DMS114 treated with DMSO at 0.1 percent for 48 hours (cell line): Measurements from ENCODE around the gene LRIT3.
A peak's percentile ranks its signal among the peaks of the same experiment; 100 is the strongest.

ENCODE experiments used
- DNase-seq: peaks from one replicate; lab custom pipeline; 2025; ENCODE audit not compliant: unreplicated experiment; lab: John Stamatoyannopoulos, UW

LRIT3 gene, protein sequence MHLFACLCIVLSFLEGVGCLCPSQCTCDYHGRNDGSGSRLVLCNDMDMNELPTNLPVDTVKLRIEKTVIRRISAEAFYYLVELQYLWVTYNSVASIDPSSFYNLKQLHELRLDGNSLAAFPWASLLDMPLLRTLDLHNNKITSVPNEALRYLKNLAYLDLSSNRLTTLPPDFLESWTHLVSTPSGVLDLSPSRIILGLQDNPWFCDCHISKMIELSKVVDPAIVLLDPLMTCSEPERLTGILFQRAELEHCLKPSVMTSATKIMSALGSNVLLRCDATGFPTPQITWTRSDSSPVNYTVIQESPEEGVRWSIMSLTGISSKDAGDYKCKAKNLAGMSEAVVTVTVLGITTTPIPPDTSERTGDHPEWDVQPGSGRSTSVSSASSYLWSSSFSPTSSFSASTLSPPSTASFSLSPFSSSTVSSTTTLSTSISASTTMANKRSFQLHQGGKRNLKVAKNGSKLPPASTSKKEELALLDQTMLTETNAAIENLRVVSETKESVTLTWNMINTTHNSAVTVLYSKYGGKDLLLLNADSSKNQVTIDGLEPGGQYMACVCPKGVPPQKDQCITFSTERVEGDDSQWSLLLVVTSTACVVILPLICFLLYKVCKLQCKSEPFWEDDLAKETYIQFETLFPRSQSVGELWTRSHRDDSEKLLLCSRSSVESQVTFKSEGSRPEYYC

GRCh38 chr4:109847896-109848442, at the start of gene LRIT3:
Gene LRIT3 (plus strand): TSS chr4:109848107. CDS start chr4:109848202, 95 bp downstream.
- no peak for DNase-seq

GRCh38 chr4:109798866-109799265, 49.0 kb upstream of the LRIT3 start:
- no peak for DNase-seq

GRCh38 chr4:109801099-109801789, 46.7 kb upstream of the LRIT3 start:
- no peak for DNase-seq

DNA sequence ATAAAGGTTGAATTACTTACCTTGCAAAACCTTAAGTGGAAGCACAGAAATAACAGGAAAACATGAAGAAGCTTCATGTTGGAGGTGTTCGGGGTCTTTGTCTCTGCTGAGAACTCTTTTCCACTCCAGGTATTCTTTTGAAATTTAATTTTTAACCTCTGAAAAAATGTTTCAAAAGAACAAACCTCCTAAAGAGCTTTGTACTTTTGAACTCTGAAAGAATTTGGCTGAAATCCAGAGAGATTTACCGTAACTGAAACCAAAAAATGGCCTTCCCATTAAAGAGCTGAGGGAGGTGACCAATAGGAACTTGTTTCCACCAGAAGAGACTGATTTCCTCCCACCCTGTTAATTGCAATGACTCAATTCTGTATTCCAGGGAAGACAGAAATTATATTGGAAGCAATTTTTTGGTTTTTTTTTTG, 46.0 kb upstream of the LRIT3 start, which contains the start of gene CFI:
TSS of gene CFI (minus strand) at position 105 of the 425 bp plus-strand sequence. CDS start at position 77, 28 bp downstream.
- no peak for DNase-seq

DNA sequence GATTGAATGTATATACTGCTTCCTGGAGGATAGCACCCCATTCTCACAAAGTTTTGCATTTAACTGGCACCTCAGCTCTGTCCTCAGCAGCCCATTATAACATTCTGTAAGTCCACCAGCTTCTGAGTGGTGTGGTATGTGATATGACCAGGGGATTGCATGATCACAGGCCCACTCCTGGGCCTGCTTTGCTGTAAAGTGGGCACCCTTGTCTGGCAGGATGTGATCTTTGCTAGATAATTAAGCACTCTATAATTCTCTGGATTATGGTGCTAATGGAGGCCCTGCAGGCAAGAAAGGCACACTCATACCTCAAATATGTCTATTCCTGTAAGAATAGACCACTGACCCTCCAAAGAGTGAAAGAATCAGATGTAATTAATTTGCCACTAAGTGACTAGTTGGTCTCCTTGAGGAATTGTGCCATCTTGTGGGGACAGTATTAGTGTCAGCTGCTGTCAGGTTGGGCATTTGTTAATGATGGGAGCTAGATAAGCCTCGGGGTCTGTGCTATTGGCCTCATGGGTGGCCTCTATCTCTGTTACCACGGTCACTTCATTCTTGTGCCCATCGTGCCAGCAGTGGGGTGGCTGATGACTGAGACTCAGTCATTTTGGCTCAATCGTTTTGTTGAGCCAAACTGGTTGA, 43.9 kb upstream of the LRIT3 start:
- DNase-seq = peak; percentile 29

DNA sequence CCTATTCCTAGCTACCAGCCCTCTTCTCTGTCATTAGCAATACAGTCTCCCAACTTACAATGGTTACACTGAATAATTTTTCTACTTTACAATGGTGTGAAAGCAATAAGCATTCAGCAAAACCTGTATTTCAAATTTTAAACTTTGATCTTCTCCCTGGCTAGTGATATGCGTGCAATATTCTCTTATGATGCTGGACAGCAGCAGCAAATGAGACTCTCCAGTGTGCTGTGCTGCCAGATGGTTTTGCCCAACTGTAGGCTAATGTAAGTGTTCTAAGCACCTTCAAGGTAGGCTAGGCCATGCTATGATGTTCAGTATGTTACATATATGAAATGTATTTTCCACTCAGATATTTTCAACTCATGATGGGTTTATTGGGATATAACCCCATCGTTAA, 38.3 kb upstream of the LRIT3 start:
- DNase-seq = no peak

DNA sequence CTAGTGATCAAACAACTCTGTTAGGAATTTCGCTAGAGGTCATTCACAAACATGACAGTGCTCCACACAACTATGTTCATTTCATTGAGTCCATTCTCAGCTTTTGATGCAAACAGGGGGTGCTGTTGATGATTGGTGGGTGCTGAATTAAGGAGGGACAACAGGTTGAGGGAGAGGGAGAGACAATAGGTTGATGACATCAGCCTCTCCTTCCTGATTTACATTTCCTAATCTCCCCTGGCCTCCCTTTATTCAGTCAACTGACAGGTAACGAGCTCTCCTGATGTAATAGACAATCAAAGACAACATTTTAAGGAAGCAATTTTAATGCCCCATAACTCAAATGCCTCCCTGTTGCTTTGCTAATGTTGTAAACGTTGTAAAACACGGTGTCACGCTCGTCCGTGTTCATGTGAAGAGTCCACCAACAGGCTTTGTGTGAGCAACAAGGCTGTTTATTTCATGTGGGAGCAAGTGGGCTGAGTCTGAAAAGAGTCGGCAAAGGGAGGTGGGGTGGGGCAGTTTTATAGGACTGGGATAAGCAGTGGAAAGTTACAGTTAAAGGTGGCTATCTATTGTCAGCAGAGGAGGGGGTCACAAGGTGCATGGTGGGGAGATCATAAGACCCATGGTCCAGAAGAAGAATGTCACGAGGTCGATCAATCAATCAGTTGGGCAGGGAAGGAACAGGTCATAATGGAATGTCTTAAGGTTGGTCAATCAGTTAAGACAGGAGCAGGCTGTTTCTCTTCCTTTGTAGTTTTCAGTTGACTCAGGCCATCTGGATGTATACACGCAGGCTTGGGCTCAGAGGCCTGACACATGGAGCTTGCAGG, 37.1 kb upstream of the LRIT3 start:
- DNase-seq = no peak

DNA sequence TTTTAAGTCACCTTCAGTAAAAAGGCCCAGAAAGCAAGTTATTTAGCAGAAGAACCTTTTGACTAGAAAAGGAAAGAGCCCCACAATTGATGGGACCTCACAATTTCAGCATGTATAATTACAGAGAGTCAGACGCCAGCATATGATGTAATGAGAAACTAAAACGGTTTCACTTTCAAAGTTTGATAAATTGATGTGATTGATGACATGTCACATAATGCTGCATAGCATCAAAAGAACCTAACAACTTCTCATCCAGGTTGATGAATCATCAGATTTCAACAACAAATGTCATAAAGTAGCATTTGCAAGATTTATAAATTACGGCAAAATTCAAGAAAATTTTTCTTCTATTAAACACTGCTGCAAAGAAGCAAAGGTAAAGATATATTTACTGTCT, 36.2 kb upstream of the LRIT3 start:
- no peak for DNase-seq

GRCh38 chr4:109815151-109816081, 32.5 kb upstream of the LRIT3 start, which contains the start of gene GAR1:
Gene GAR1 (plus strand): TSS chr4:109815762. CDS start chr4:109816165, 403 bp downstream.
- DNase-seq = peak; percentile 89

GRCh38 chr4:109816082-109816442, 31.8 kb upstream of the LRIT3 start:
- DNase-seq = no peak

DNA sequence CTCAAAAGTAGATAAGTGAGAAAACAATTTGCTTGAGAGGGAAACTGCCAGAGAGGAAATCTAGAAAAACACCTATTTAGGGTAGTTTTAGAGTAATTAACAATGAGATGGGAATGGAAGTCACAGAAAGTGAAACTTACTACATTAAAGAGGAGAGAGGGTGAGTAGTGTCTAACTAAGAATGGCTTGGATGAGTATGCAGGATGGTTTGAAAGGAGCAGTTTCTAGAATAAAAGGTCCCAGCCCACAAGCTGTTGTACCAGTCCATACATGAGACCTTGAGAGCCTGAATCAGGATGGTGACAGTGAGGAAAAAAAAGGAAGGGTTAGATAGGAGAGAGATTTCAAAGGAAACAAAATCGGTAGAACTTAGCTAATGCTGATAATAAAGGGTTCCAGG, 31.0 kb upstream of the LRIT3 start:
- no peak for DNase-seq

DNA sequence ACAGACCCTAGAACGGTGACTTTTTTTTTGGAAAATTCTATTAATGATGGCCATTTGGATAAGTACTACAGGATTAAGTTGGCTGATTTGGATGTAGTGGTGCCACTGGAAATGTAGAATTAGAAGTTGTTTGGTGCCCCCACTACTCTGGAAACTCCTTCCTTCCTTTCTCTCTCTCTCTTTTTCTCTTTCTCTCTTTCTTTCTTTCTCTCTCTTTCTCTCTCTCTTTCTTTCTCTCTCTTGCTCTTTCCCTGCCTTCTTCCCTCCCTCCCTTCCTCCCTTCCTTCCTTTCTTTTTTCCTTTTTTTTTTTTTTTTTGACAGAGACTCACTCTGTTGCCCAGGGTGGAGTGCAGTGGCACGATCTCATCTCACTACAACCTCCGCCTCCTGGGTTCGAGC, 29.6 kb upstream of the LRIT3 start:
- no peak for DNase-seq

DNA sequence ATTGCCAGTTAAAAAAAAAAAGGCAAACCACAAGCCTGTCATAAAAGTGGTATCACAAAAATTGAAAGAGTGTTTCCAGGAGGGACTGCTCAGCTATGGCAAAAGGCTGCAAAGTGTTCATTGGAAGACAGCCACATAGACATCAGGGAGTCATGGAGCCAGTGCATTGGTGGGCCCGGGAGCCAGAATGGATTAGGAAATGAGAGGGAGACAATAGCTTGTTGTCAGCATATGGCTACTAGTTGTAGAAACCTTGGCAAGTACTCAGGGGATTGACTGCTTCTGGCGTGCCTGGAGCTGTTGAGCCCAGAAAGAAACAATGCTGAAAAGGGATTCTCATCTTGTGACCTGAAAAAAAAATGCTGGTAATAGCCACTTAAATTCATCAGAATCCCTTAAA, 27.3 kb upstream of the LRIT3 start:
- DNase-seq = no peak

- DNase-seq = no peak
These were observed 26.7 kb upstream of the LRIT3 start for GRCh38 chr4:109821185-109821584.

GRCh38 chr4:109826719-109827118, 21.2 kb upstream of the LRIT3 start:
- DNase-seq = peak; percentile 14

GRCh38 chr4:109827672-109828071, 20.2 kb upstream of the LRIT3 start, which contains the start of gene RRH:
Gene RRH (plus strand): TSS chr4:109827972. CDS start chr4:109828028, 56 bp downstream.
- no peak for DNase-seq

DNA sequence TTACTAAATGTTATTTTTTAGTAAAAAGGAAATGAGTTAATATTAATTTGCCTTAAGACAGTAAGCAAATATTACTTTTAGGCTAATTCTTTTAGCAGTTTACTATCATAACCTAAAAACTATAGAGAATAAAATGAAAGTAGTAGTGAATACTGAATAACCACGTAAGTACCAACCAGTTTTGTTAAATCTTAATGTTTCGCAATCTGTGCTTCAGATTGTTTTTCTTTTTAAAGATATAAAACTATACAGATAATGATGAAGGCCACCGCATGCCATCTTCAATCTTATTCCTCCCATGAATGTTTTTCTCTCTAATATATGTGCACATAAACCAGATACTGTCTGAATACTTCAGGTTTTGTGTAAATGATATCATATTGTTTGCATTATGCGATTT, 14.2 kb upstream of the LRIT3 start:
- no peak for DNase-seq

DNA sequence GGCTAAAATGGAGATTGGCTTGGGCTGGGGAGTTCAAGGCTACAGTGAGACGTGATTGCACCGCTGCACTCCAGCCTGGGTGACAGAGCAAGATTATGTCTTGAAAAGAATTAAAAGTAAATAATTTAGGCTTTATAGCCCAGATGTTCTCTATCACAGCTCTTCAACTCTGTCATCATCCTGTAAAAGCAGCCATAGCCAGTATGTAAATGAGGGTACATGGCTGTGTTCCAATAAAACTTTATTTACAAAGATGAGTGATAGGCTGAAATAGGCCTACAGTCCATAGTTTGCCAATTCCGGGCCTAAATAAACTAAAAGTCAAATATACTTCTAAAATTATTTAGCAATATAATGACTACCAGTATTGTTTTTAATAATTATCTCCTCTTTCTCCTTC, 10.9 kb upstream of the LRIT3 start:
- DNase-seq = no peak
